ENCODE results near the gene LENEP. TPM values are rescaled to one million over a fixed set of nuclear protein-coding genes. Genes with fewer than 3 reads are reported as not detected.

Gene LENEP
- total RNA-seq, 1 experiment from 2014 or later = 2.8 TPM

- Histone ChIP-seq H4K8ac (replicated peaks; ENCODE audit: insufficient read length, low read depth, low read length) (no peak overlapping the region), H2BK15ac (ENCODE audit: low read depth, low read length) (no peak overlapping the region), H3K79me1 (ENCODE audit: insufficient read depth, low read depth, low read length, poor library complexity, severe bottlenecking) (no peaks in the 10 kb centered on the region), H3K9me3 (ENCODE audit: control insufficient read depth, low read depth, low read length) (no peaks in the 10 kb centered on the region), H3K4me1 (ENCODE audit: insufficient read depth, low read length) (peaks cover 3% of the 10 kb centered on the region; the same call in 1 of the 2 replicates), H3T11ph (ENCODE audit: low read length) (no peak overlapping the region), H3K79me2 (ENCODE audit: insufficient read depth, low read length) (no peaks in the 10 kb centered on the region; the same call in 1 of the 2 replicates), H4K5ac (ENCODE audit: insufficient read length, low read depth, low read length) (no peak overlapping the region), H3K27ac (ENCODE audit: insufficient read length, low read depth, low read length) (no peak overlapping the region), H4K91ac (ENCODE audit: insufficient read length, low read depth, low read length) (no peak overlapping the region), H2BK20ac (ENCODE audit: low read depth, low read length, poor library complexity, severe bottlenecking) (no peak overlapping the region), H2AK5ac (ENCODE audit: insufficient read length, low read length) (no peak overlapping the region), H3K23ac (ENCODE audit: insufficient read length, low read depth, low read length) (no peak overlapping the region), H4K20me1 (ENCODE audit: control insufficient read depth, insufficient read depth, insufficient read length) (no peaks in the 10 kb centered on the region), H3K9ac (ENCODE audit: extremely low read depth, insufficient read length, low read length) (no peak overlapping the region), H3K23me2 (ENCODE audit: insufficient read length, low read depth, low read length, poor library complexity, severe bottlenecking) (no peaks in the 10 kb centered on the region), H3K56ac (ENCODE audit: insufficient read length, low read depth, low read length) (no peak overlapping the region), H3K4ac (ENCODE audit: low read depth, low read length) (no peak overlapping the region), H2AFZ (ENCODE audit: low read length) (no peak overlapping the region), H3K4me2 (ENCODE audit: insufficient read depth, insufficient read length, low read length) (no peak overlapping the region), H2BK120ac (ENCODE audit: low read depth, low read length, poor library complexity, severe bottlenecking) (no peak overlapping the region), H2BK5ac (ENCODE audit: insufficient read length, low read length) (no peak overlapping the region), H3K14ac (ENCODE audit: insufficient read depth, low read length) (no peak overlapping the region), H3K18ac (ENCODE audit: insufficient read length, low read depth, low read length) (no peak overlapping the region), H2BK12ac (ENCODE audit: insufficient read length, low read depth, low read length) (no peak overlapping the region), H3K27me3 (ENCODE audit: insufficient read depth, low read length) (no peaks in the 10 kb centered on the region)
- H3K27me3 Mint-ChIP-seq (ENCODE audit: low read depth) = no peaks in the 10 kb centered on the region; the same call in 1 of the 2 replicates
- H3K4me3 Mint-ChIP-seq = peak overlapping the region in 1 of 2 experiments; percentile 42; a peak in 2 of 5 replicates
- no peak for DNase-seq
- H3K4me1 Mint-ChIP-seq = peaks cover 39 to 62% of the 10 kb centered on the region in 2 experiments
- peaks cover 8 to 39% (median 23%) of the 10 kb centered on the region in 3 experiments; a peak in 6 of 7 replicates for H3K36me3 Mint-ChIP-seq (ENCODE audit: insufficient read depth in 1 of 3, low read depth in 3 of 3)
- H3K9me3 Mint-ChIP-seq = no peaks in the 10 kb centered on the region; a peak in 1 of 5 replicates
- peak overlapping the region in 2 of 3 experiments; percentile 51 to 80; a peak in 4 of 7 replicates for H3K27ac Mint-ChIP-seq
- WGBS (ENCODE audit: extremely low coverage, insufficient read length, low lambda C conversion rate) = no CpG with 5 or more reads among the region's 16 CpGs
- TF ChIP-seq CTCF (conservative IDR thresholded peaks at IDR 0.05) = no peak
Observed at GRCh38 chr1:155015527-155016230, 22.3 kb downstream of the LENEP start.
